Neural crest cell (in vitro differentiated cells): ENCODE measurements around the gene SLC5A10. TPM values are rescaled to one million over a fixed set of nuclear protein-coding genes. Genes with fewer than 3 reads are reported as not detected.
A peak's percentile ranks its signal among the peaks of the same experiment; 100 is the strongest.
"Not testable (repeated sequence)": the region's sequence is repeated elsewhere in the genome, so short reads cannot be mapped to it uniquely, and the experiment has no call there.

Experiments used
- DNase-seq: peaks from one replicate; pipeline ENCODE4 v3.0.0; 2021; ENCODE audit warnings: low read depth, mixed read lengths, low spot score
- H3K27ac Mint-ChIP-seq: one replicate; pipeline ENCODE4 v1.8.0; 2021; ENCODE audit warnings: mild to moderate bottlenecking, mixed read lengths; ENCODE audit not compliant: unreplicated experiment
- H3K27me3 Mint-ChIP-seq: 2 replicates; pipeline ENCODE4 v1.8.0; 2021; ENCODE audit warnings: low read depth, mild to moderate bottlenecking, mixed read lengths
- H3K36me3 Mint-ChIP-seq: 2 replicates; pipeline ENCODE4 v1.8.0; 2021; ENCODE audit warnings: low read depth, mild to moderate bottlenecking, mixed read lengths
- H3K4me1 Mint-ChIP-seq: 2 replicates; pipeline ENCODE4 v1.8.0; 2021; ENCODE audit warnings: mixed read lengths
- H3K4me3 Mint-ChIP-seq: one replicate; pipeline ENCODE4 v1.8.0; 2021; ENCODE audit warnings: mild to moderate bottlenecking, mixed read lengths
- H3K9me3 Mint-ChIP-seq: 2 replicates; pipeline ENCODE4 v1.8.0; 2021; ENCODE audit warnings: mixed read lengths
- total RNA-seq: library from RNA; stranded (reverse); gene quantifications from 2 replicates; pipeline ENCODE4 v1.2.1, GENCODE V29; 2021
- TF ChIP-seq, protein P1 (sequence below): fragments of 200-600 bp; sonication (generic); conservative IDR thresholded peaks from 2 replicates; pipeline ENCODE4 v1.5.0; 2021; ENCODE audit warnings: antibody characterized with exemption, mild to moderate bottlenecking

Gene SLC5A10
- total RNA-seq, 1 donor from 2014 or later = not detected

DNA sequence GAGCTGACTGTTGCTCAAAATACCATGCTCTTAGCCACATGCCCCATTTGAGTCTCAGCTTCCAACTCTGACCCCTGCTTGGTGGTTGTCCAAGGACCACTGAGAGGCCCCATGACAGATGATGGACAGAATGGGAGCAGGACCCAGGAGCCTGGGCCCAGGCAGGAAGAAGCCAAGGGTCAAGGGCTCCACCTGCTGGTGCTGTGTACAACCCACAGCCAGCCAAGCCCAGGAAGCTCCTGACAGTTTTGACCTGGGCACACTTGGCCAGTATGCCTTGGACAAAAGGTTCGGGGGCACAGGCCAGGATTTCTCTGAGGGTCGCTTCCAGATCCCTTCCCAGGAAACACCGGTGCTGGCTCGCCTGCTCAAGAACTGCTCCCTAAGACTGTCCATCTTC lies 79.8 kb downstream of the SLC5A10 start:
- not testable (repeated sequence) for H3K27me3 Mint-ChIP-seq, H3K4me3 Mint-ChIP-seq, H3K36me3 Mint-ChIP-seq, H3K4me1 Mint-ChIP-seq, H3K27ac Mint-ChIP-seq, H3K9me3 Mint-ChIP-seq
- peak; percentile 66 for DNase-seq
- TF ChIP-seq, protein P1, sequence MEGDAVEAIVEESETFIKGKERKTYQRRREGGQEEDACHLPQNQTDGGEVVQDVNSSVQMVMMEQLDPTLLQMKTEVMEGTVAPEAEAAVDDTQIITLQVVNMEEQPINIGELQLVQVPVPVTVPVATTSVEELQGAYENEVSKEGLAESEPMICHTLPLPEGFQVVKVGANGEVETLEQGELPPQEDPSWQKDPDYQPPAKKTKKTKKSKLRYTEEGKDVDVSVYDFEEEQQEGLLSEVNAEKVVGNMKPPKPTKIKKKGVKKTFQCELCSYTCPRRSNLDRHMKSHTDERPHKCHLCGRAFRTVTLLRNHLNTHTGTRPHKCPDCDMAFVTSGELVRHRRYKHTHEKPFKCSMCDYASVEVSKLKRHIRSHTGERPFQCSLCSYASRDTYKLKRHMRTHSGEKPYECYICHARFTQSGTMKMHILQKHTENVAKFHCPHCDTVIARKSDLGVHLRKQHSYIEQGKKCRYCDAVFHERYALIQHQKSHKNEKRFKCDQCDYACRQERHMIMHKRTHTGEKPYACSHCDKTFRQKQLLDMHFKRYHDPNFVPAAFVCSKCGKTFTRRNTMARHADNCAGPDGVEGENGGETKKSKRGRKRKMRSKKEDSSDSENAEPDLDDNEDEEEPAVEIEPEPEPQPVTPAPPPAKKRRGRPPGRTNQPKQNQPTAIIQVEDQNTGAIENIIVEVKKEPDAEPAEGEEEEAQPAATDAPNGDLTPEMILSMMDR = peak; percentile 56

DNA sequence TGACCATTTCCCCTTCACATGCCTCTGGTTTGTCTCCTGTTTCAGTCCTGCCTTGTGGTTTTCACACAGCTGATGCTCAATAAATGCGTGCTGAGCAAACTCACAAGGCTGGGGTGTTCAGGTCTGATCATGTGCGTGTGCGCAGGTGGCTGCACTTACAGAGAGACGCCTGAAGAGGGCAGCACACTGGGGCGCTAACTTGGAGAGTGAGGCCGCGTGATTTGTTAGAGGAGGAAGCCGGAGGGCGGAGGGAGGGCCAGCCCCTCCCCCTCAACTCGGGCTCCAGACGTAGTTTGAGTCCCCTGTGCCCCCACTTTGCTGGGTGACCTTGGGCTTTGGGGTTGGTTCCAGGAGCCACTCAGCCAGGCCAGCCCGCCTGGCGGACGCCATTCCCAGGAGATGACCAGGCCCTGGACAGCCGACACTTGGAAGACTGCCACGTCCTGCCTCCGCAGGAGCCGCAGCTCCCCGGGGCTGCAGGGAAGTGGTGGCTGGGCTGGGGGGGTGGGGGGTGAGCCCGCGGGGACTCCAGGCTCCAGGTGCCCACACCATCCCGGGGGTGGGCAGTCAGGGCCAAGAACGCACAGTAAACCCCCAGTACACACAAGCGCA lies 80.5 kb downstream of the SLC5A10 start:
- not testable (repeated sequence) for H3K27ac Mint-ChIP-seq, H3K9me3 Mint-ChIP-seq, DNase-seq, H3K4me3 Mint-ChIP-seq, H3K4me1 Mint-ChIP-seq, H3K36me3 Mint-ChIP-seq, H3K27me3 Mint-ChIP-seq

DNA sequence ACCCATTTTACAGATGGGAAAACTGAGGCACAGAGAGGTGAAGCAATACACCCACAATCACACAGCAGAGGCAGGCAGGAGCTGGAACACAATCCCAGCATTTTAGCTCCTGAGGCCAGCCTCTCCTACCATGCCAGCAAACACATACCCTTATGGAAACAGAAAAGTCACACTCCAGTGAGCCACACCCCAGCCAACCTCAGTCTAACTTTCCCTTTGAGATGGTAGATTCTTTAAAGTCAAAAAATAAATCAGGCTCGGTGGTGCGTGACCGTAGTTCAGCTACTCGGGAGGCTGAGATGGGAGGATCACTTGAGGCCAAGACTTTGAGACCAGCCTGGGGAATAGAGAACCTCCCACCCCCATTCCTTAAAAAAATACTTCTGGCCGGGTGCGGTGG lies 84.2 kb downstream of the SLC5A10 start:
- not testable (repeated sequence) for H3K36me3 Mint-ChIP-seq, H3K4me1 Mint-ChIP-seq, H3K9me3 Mint-ChIP-seq

DNA sequence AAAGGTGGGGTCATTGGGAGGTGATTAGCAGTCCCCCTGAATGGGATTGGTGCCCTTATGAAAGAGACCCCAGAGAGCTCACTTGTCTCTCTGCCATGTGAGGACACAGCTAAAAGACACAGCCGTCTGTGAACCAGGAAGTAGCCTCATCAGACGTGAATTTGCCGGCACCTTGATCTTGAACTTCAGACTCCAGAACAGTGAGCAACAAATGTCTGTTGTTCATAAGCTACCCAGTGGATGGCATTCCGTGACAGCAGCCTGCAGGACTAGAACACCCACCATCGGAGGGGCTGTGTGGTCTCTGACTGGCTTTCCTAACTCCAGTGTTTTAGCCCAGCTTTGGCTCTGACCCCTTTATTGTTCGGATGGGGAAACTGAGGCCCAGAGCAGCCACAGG lies 85.6 kb downstream of the SLC5A10 start:
- not testable (repeated sequence) for H3K4me1 Mint-ChIP-seq, H3K27me3 Mint-ChIP-seq, H3K27ac Mint-ChIP-seq, H3K4me3 Mint-ChIP-seq, H3K9me3 Mint-ChIP-seq, DNase-seq, H3K36me3 Mint-ChIP-seq

More for the DNA sequence above, 84.2 kb downstream of the SLC5A10 start:
- H3K4me3 Mint-ChIP-seq, H3K27ac Mint-ChIP-seq, DNase-seq, H3K27me3 Mint-ChIP-seq: not testable (repeated sequence)

GRCh38 chr17:19038007-19038406 lies 86.0 kb downstream of the SLC5A10 start:
- DNase-seq, H3K9me3 Mint-ChIP-seq: not testable (repeated sequence)

DNA sequence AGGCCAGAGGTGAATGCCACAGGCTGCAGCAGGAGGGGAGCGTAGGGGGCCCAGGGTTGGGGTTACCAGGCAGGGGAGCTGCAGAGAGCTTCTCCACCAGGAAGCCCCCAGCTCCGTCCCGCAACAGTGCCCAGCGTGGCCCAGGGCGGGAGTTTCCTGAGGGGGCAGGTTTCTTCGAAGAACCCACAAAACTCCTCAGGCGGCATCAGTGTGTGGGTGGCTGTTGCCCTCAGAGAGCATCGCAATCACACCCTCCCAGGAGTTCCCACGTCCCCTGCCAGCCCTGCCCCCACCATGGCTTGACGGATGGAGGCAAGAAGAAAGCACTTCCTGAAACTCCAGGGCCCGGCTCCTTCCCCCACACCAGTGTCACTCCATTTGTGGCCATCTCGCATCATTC lies 86.8 kb downstream of the SLC5A10 start:
- not testable (repeated sequence) for H3K27ac Mint-ChIP-seq, H3K36me3 Mint-ChIP-seq, H3K4me3 Mint-ChIP-seq, H3K4me1 Mint-ChIP-seq, DNase-seq, H3K9me3 Mint-ChIP-seq, H3K27me3 Mint-ChIP-seq

More at GRCh38 chr17:19038007-19038406, 86.0 kb downstream of the SLC5A10 start:
- not testable (repeated sequence) for H3K36me3 Mint-ChIP-seq, H3K4me1 Mint-ChIP-seq, H3K27ac Mint-ChIP-seq, H3K27me3 Mint-ChIP-seq, H3K4me3 Mint-ChIP-seq

DNA sequence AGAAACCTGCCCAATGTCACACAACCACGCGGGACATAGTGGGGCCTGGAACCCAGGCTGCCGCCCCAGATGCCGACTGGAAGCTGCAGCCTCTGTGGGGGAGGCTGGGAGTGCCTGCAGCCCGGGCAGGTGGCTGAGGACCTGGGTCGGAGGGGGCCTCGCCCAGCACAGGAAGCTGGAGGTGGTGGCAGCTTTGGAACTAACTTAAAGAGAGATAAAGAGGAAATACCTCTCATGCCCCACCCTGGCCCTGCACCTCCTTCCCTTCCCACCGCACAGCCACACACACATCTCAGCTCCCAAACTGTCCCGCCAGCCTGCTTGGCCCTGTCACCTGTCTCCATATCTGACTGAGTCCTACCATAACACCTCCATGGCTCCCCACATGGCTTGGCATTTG lies 88.4 kb downstream of the SLC5A10 start:
- DNase-seq, H3K4me3 Mint-ChIP-seq, H3K9me3 Mint-ChIP-seq, H3K27ac Mint-ChIP-seq, H3K4me1 Mint-ChIP-seq, H3K27me3 Mint-ChIP-seq, H3K36me3 Mint-ChIP-seq: not testable (repeated sequence)

DNA sequence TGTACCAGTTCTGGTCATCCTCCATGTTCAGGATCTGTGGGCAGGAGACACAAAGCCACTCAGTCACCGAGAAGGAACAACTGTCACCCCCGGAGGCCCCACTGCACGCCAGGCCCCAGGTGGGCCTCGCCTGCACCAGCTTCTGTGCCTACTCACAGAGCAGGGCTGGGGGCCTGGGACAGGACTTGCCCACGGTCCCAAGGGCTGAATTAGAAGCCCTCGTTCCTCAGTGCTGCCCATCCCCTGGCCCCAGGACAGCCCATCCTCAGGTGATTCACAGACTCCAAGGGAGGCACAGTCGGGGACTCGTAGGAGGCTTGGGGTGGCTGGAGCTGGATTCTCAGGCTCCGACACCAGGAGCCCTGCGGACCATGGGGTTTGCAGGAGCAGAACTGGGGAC lies 89.9 kb downstream of the SLC5A10 start:
- DNase-seq, H3K27me3 Mint-ChIP-seq, H3K9me3 Mint-ChIP-seq, H3K36me3 Mint-ChIP-seq, H3K4me1 Mint-ChIP-seq, H3K4me3 Mint-ChIP-seq, H3K27ac Mint-ChIP-seq: not testable (repeated sequence)

GRCh38 chr17:19042369-19042768 lies 90.4 kb downstream of the SLC5A10 start:
- not testable (repeated sequence) for DNase-seq, H3K9me3 Mint-ChIP-seq, H3K27ac Mint-ChIP-seq, H3K4me1 Mint-ChIP-seq, H3K4me3 Mint-ChIP-seq, H3K36me3 Mint-ChIP-seq, H3K27me3 Mint-ChIP-seq

DNA sequence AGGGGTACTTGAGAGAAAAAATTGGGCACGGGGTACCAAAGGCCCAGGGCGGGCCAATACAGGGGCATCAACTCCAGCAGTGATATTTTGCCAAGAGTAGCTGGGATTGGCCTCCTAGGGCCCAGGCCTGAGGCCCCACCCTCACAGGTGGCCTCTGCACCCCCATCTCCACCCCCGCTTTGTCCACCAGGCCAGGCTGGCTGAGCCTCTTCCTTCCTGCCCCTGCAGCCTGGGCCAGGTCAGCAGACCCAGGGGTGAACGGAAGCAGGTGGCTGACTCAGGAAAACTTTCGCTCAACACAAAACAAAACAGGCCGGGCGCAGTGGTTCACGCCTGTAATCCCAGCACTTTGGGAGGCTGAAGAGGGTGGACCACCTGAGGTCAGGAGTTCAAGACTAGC lies 91.1 kb downstream of the SLC5A10 start:
- H3K4me3 Mint-ChIP-seq, H3K9me3 Mint-ChIP-seq, H3K27me3 Mint-ChIP-seq, H3K36me3 Mint-ChIP-seq, H3K4me1 Mint-ChIP-seq, DNase-seq, H3K27ac Mint-ChIP-seq: not testable (repeated sequence)

DNA sequence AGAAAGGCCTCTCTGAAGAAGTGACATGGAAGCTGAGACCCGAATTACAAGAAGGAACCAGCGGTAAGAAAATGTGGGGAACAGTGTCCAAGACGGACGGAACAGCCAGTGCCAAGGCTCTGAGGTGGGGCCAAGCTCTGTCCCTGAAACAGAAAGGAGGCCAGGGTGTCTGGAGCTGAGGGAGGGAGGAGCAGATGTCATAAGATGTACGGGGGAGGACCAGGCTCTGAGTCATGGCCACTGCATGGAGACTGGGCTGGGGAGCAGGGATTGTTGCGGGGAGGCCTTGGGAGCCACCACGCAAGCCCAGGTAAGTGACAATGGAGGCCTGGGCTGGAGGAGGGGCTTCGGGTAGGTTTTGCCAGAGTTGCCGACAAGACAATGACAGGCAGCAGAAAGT lies 92.7 kb downstream of the SLC5A10 start:
- not testable (repeated sequence) for H3K27ac Mint-ChIP-seq, H3K4me3 Mint-ChIP-seq, H3K27me3 Mint-ChIP-seq, DNase-seq, H3K4me1 Mint-ChIP-seq, H3K36me3 Mint-ChIP-seq, H3K9me3 Mint-ChIP-seq

GRCh38 chr17:19046782-19047375 lies 94.9 kb downstream of the SLC5A10 start, which contains the start of gene GRAP:
Gene GRAP (minus strand): TSS chr17:19046957. CDS start chr17:19046926, 31 bp downstream.
- not testable (repeated sequence) for H3K27ac Mint-ChIP-seq, H3K4me3 Mint-ChIP-seq, H3K27me3 Mint-ChIP-seq, H3K9me3 Mint-ChIP-seq, H3K36me3 Mint-ChIP-seq, DNase-seq, H3K4me1 Mint-ChIP-seq

DNA sequence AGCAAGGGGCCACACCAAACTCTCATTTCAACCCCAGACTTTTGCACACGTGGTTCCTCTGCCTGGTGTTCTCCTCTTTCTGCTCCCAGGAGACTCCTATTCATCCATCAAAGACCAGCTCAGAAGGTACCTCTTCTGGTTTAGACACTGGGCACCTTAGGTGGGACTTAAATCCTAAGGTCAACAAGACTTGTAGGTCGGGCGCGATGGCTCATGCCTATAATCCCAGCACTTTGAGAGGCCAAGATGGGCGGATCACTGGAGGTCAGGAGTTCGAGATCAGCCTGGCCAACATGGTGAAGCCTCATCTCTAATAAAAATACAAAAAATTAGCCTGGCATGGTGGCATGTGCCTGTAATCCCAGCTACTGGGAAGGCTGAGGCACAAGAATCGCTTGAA lies 95.5 kb downstream of the SLC5A10 start:
- not testable (repeated sequence) for DNase-seq, H3K4me3 Mint-ChIP-seq, H3K27ac Mint-ChIP-seq, H3K9me3 Mint-ChIP-seq, H3K27me3 Mint-ChIP-seq, H3K4me1 Mint-ChIP-seq, H3K36me3 Mint-ChIP-seq
